IMR-90 (cell line): ENCODE data around the gene SPATS2L. TPM values are rescaled to one million over a fixed set of nuclear protein-coding genes. Genes with fewer than 3 reads are reported as not detected.

ENCODE experiments used
- ATAC-seq: fragments of 200-7000 bp; cut with Tn5 transposase; 2 replicates; pipeline ENCODE4 v1.9.1; 2020; ENCODE audit warnings: low read depth, mild to moderate bottlenecking, moderate library complexity
- BruUV-seq: library from RNA; stranded (reverse); fragments of 400-500 nt; replicated peaks from 2 replicates; lab custom pipeline; 2021; lab: Mats Ljungman, UMichigan
- CTCF ChIA-PET: fragments of 300-600 bp; formaldehyde crosslinking; extraction: SDS; loops from one replicate; lab custom pipeline; 2021; ENCODE audit warnings: antibody characterized with exemption; lab: Yijun Ruan, JAX
- POLR2A ChIA-PET: fragments of 300-600 bp; sonication (Branson Sonifier 250); formaldehyde crosslinking; loops from one replicate; lab custom pipeline; 2022; ENCODE audit warnings: antibody characterized with exemption; ENCODE audit not compliant: unreplicated experiment; lab: Charles Lee
- DNase-seq: peaks from one replicate; pipeline ENCODE4 v3.0.0; 2013
- H2AFZ ChIP-seq: replicated peaks from 2 replicates; pipeline ENCODE3; 2013; ENCODE audit warnings: low read length, mild to moderate bottlenecking; ENCODE audit not compliant: poor library complexity
- H2AK5ac ChIP-seq: 2 replicates; pipeline ENCODE4 v1.6.1; 2013; ENCODE audit warnings: low read depth, low read length, inconsistent platforms
- H2AK9ac ChIP-seq: replicated peaks from 2 replicates; pipeline ENCODE3; 2013; ENCODE audit warnings: mild to moderate bottlenecking, low read depth, low read length, moderate library complexity; ENCODE audit not compliant: poor library complexity
- H2BK120ac ChIP-seq: 2 replicates; pipeline ENCODE4 v1.6.1; 2013; ENCODE audit warnings: low read depth, low read length, inconsistent platforms
- H2BK15ac ChIP-seq: 3 replicates; pipeline ENCODE4 v1.6.1; 2013; ENCODE audit warnings: low read depth, low read length, inconsistent platforms
- H2BK20ac ChIP-seq: 2 replicates; pipeline ENCODE4 v1.6.1; 2013; ENCODE audit warnings: low read depth, mild to moderate bottlenecking, inconsistent platforms, low read length, moderate library complexity
- H2BK5ac ChIP-seq: 2 replicates; pipeline ENCODE4 v1.6.1; 2013; ENCODE audit warnings: mild to moderate bottlenecking, low read depth, low read length, inconsistent platforms; ENCODE audit not compliant: poor library complexity, severe bottlenecking
- H3K14ac ChIP-seq: replicated peaks from 2 replicates; pipeline ENCODE4 v1.6.1; 2013; ENCODE audit warnings: low read depth, low read length, inconsistent platforms
- H3K18ac ChIP-seq: 2 replicates; pipeline ENCODE4 v1.6.1; 2013; ENCODE audit warnings: low read depth, low read length, control low read depth
- H3K23ac ChIP-seq: 2 replicates; pipeline ENCODE4 v1.6.1; 2013; ENCODE audit warnings: low read depth, low read length, inconsistent platforms
- H3K27ac ChIP-seq: 2 replicates; pipeline ENCODE4 v1.5.1; 2013; ENCODE audit warnings: mild to moderate bottlenecking, control low read depth, low read length; ENCODE audit not compliant: insufficient read depth
- H3K27me3 ChIP-seq: 2 replicates; pipeline ENCODE4 v1.6.1; 2013; ENCODE audit warnings: low read length; ENCODE audit not compliant: control insufficient read depth, insufficient read depth
- H3K36me3 ChIP-seq: 2 replicates; pipeline ENCODE4 v1.6.1; 2013; ENCODE audit warnings: low read length, mixed read lengths; ENCODE audit not compliant: control insufficient read depth, insufficient read depth
- H3K4ac ChIP-seq: 2 replicates; pipeline ENCODE4 v1.6.1; 2013; ENCODE audit warnings: low read depth, low read length, inconsistent platforms
- H3K4me1 ChIP-seq: 2 replicates; pipeline ENCODE4 v1.6.1; 2013; ENCODE audit warnings: low read length, mixed read lengths; ENCODE audit not compliant: control insufficient read depth, insufficient read depth
- H3K4me2 ChIP-seq: 2 replicates; pipeline ENCODE4 v1.6.1; 2013; ENCODE audit warnings: low read depth, mild to moderate bottlenecking, control low read depth, low read length, moderate library complexity
- H3K4me3 ChIP-seq: 2 replicates; pipeline ENCODE4 v1.5.1; 2013; ENCODE audit warnings: low read depth, mild to moderate bottlenecking, control low read depth, low read length, moderate library complexity; ENCODE audit not compliant: insufficient read depth
- H3K56ac ChIP-seq: 2 replicates; pipeline ENCODE4 v1.6.1; 2013; ENCODE audit warnings: low read length, inconsistent platforms; ENCODE audit not compliant: insufficient read depth; ENCODE audit errors: extremely low read depth
- H3K79me1 ChIP-seq, 2 experiments: 2 replicates each; pipeline ENCODE4 v1.6.1; 2013; ENCODE audit warnings: low read length in 2 of 2, inconsistent platforms in 1 of 2, low read depth in 1 of 2
- H3K9ac ChIP-seq: 2 replicates; pipeline ENCODE4 v1.6.1; 2013; ENCODE audit warnings: low read depth, low read length, control low read depth
- H3K9me1 ChIP-seq: 2 replicates; pipeline ENCODE4 v1.6.1; 2013; ENCODE audit warnings: low read length, inconsistent platforms; ENCODE audit not compliant: insufficient read depth
- H3K9me3 ChIP-seq: 2 replicates; pipeline ENCODE4 v1.6.1; 2013; ENCODE audit warnings: low read length; ENCODE audit not compliant: control insufficient read depth, insufficient read depth
- H4K20me1 ChIP-seq: 2 replicates; pipeline ENCODE4 v1.6.1; 2013; ENCODE audit warnings: low read length, inconsistent platforms; ENCODE audit not compliant: insufficient read depth
- H4K5ac ChIP-seq: 2 replicates; pipeline ENCODE4 v1.6.1; 2013; ENCODE audit warnings: mild to moderate bottlenecking, low read depth, low read length, control low read depth
- H4K8ac ChIP-seq, 2 experiments: 2 replicates each; pipeline ENCODE4 v1.6.1; 2013; ENCODE audit warnings: low read depth in 2 of 2, low read length in 2 of 2, control low read depth in 1 of 2, inconsistent platforms in 1 of 2
- H4K91ac ChIP-seq: 2 replicates; pipeline ENCODE4 v1.6.1; 2013; ENCODE audit warnings: low read depth, low read length, inconsistent platforms; ENCODE audit not compliant: insufficient read depth
- MAFK ChIP-seq: IDR thresholded peaks from 2 replicates; pipeline ENCODE4 v1.6.1; 2012; ENCODE audit warnings: low read depth, low read length, improper control_type of control experiment
- RFX5 ChIP-seq: IDR thresholded peaks from 2 replicates; pipeline ENCODE4 v1.8.0; 2012; ENCODE audit warnings: low read depth, mild to moderate bottlenecking, low read length, moderate library complexity
- WGBS, 2 experiments: methylation state at CpG; one replicate each; pipeline versions ENCODE4 v1.1.5 to v1.1.7; 2013; ENCODE audit warnings: missing lambda C conversion rate in 2 of 2; ENCODE audit not compliant: insufficient read length in 1 of 2; ENCODE audit errors: extremely low coverage in 2 of 2; 5-methylcytosine and 5-hydroxymethylcytosine counted together
- dilution Hi-C: fragments of 300-500 bp; cut with HindIII; formaldehyde crosslinking; loops from one replicate; pipeline ENCODE4 v1.14.3; 2018; ENCODE audit warnings: low sequenced_read_pairs; ENCODE audit not compliant: unreplicated experiment
- in situ Hi-C: fragments of 300-500 bp; cut with MboI; formaldehyde crosslinking; loops from 3 replicates; pipeline ENCODE4 v1.14.3; 2019; ENCODE audit warnings: low sequenced_read_pairs, inconsistent platforms, mixed read lengths
- intact Hi-C: fragments of 100-400 bp; cut with micrococcal nuclease; formaldehyde crosslinking; loops from 2 replicates; pipeline ENCODE4 v1.10.0; 2022
- polyA plus RNA-seq, 3 experiments: library from polyadenylated mRNA; depleted of rRNA; stranded (reverse); fragments of >200 nt; gene quantifications; 2 replicates each; pipeline ENCODE4 v1.2.3, GENCODE V29; 2012; ENCODE audit warnings: low replicate concordance in 1 of 3
- total RNA-seq: library from RNA; depleted of rRNA; stranded (reverse); fragments of >200 nt; gene quantifications from 2 replicates; pipeline ENCODE4 v1.2.3, GENCODE V29; 2012

Gene SPATS2L
- total and polyA plus RNA-seq, 2 of the 4 experiments (the other 2 are of a cell fraction): 118 to 155 TPM

- no peak overlapping the region for H3K4ac ChIP-seq
- in situ Hi-C loops: no loop called here
- CTCF ChIA-PET: interaction anchor here (0.7 kb wide), 1 partner anchor 278 kb away, joined by 3 read pairs; no protein-coding TSS in a partner anchor
- peaks cover 41% of the 10 kb centered on the region for H3K36me3 ChIP-seq
- H2BK20ac ChIP-seq: no peak overlapping the region
- H3K23ac ChIP-seq: no peak overlapping the region
- peaks cover 16% of the 10 kb centered on the region for H3K9me1 ChIP-seq
- TF ChIP-seq RFX5 (no peak), MAFK (peak; percentile 21; the same call in 1 of the 2 replicates)
- no peak overlapping the region for H4K8ac ChIP-seq
- no peak overlapping the region for H3K56ac ChIP-seq
- no peak overlapping the region for H2BK5ac ChIP-seq
- no peak overlapping the region for H2AK9ac ChIP-seq
- no peak overlapping the region for H3K27ac ChIP-seq
- no peak overlapping the region for H3K14ac ChIP-seq
- no peaks in the 10 kb centered on the region for H3K9me3 ChIP-seq
- POLR2A ChIA-PET: no interaction called here
- H3K4me3 ChIP-seq: no peak overlapping the region
- dilution Hi-C loops: no loop called here
- H2BK15ac ChIP-seq: no peak overlapping the region
- H2AK5ac ChIP-seq: no peak overlapping the region
- no TSS peak for BruUV-seq
- no peaks in the 10 kb centered on the region for H3K27me3 ChIP-seq
- ATAC-seq (no peak), DNase-seq (no peak)
- no peak overlapping the region for H2BK120ac ChIP-seq
- no peak overlapping the region for H3K4me2 ChIP-seq
- H4K20me1 ChIP-seq: no peaks in the 10 kb centered on the region; the same call in 1 of the 2 replicates
- intact Hi-C loops: no loop called here
- no peaks in the 10 kb centered on the region; the same call in 1 of the 2 replicates for H3K4me1 ChIP-seq
- H4K5ac ChIP-seq: no peak overlapping the region
- H3K79me1 ChIP-seq: peaks cover 34 to 65% of the 10 kb centered on the region in 2 experiments
- H2AFZ ChIP-seq: no peak overlapping the region
- H3K9ac ChIP-seq: no peak overlapping the region
- H4K91ac ChIP-seq: no peak overlapping the region
- WGBS, 2 experiments: 100% methylated on average over 2 of the region's 14 CpGs; no CpG with 5 or more reads in 1 of the 2 experiments
- H3K18ac ChIP-seq: no peak overlapping the region
These were observed 118.7 kb downstream of the SPATS2L start for GRCh38 chr2:200425026-200425821.
